Adrenal gland (tissue), 5 donors: ENCODE measurements around the gene GDAP2.

Source experiments
- CTCF ChIP-seq, 6 experiments: fragments of 450-650 bp in 4 of 6; fragments of 200-600 bp in 2 of 6; sonication (generic) in 1 of 6; IDR thresholded peaks; 1 replicate in 5 of 6; 2 replicates in 1 of 6; pipeline versions ENCODE4 v1.5.1 to v1.8.0; 2016 to 2021; ENCODE audit warnings: antibody characterized with exemption in 6 of 6, mild to moderate bottlenecking in 2 of 6, moderate library complexity in 1 of 6
- POLR2A ChIP-seq, 2 donors: fragments of 450-650 bp; IDR thresholded peaks; one replicate each; pipeline ENCODE4 v1.6.1; 2017; ENCODE audit warnings: antibody characterized with exemption in 2 of 2, mild to moderate bottlenecking in 2 of 2, moderate library complexity in 1 of 2
- donor health status: DM: no; HTN: no; CAD: no.

- no peak for TF ChIP-seq CTCF (IDR thresholded peaks at IDR 0.05)
- no peak for TF ChIP-seq POLR2A (IDR thresholded peaks at IDR 0.05)
Observed at GRCh38 chr1:117871013-117871412, 58.4 kb downstream of the GDAP2 start.
